SK-N-SH treated with all-trans-retinoic acid at 6 μM for 48 hours (cell line): Measurements from ENCODE around the gene OR2B2.

Experiments used
- ARNTL ChIP-seq: fragments of 450-650 bp; formaldehyde crosslinking; IDR thresholded peaks from 2 replicates; pipeline ENCODE4 v1.5.0; 2020; ENCODE audit warnings: low read depth, mild to moderate bottlenecking, moderate library complexity, borderline replicate concordance
- BACH2 ChIP-seq: fragments of 250-450 bp; sonication (Bioruptor Pico); IDR thresholded peaks from 2 replicates; pipeline ENCODE4 v1.9.0; 2021; ENCODE audit warnings: mild to moderate bottlenecking, borderline replicate concordance
- CSDC2 ChIP-seq: fragments of 250-450 bp; sonication (Bioruptor Pico); IDR thresholded peaks from 2 replicates; pipeline ENCODE4 v1.5.0; 2020; ENCODE audit warnings: mild to moderate bottlenecking, moderate library complexity
- GLIS3 ChIP-seq: fragments of 250-450 bp; sonication (Bioruptor Pico); IDR thresholded peaks from 2 replicates; pipeline ENCODE4 v1.5.0; 2020; ENCODE audit warnings: mild to moderate bottlenecking, moderate library complexity
- PATZ1 ChIP-seq: fragments of 250-450 bp; sonication (Bioruptor Pico); IDR thresholded peaks from 2 replicates; pipeline ENCODE4 v1.8.0; 2020; ENCODE audit warnings: mild to moderate bottlenecking, moderate library complexity, borderline replicate concordance
- PPARA ChIP-seq: fragments of 250-450 bp; sonication (Bioruptor Pico); IDR thresholded peaks from 2 replicates; pipeline ENCODE4 v1.5.0; 2020; ENCODE audit warnings: mild to moderate bottlenecking, borderline replicate concordance
- RARB ChIP-seq: fragments of 250-450 bp; sonication (Bioruptor Pico); IDR thresholded peaks from 2 replicates; pipeline ENCODE4 v1.8.0; 2021; ENCODE audit warnings: mild to moderate bottlenecking, moderate library complexity
- TCF4 ChIP-seq: fragments of 250-450 bp; sonication (Bioruptor Pico); IDR thresholded peaks from 2 replicates; pipeline ENCODE4 v1.8.0; 2021; ENCODE audit warnings: mild to moderate bottlenecking, moderate library complexity, borderline replicate concordance
- ZFP30 ChIP-seq: fragments of 450-650 bp; formaldehyde crosslinking; IDR thresholded peaks from 2 replicates; pipeline ENCODE4 v1.5.0; 2022; ENCODE audit warnings: mild to moderate bottlenecking, moderate library complexity

- TF ChIP-seq RARB (CRISPR knock-in tag) (no peak), PPARA (CRISPR knock-in tag) (no peak), ARNTL (CRISPR knock-in tag) (no peak), CSDC2 (CRISPR knock-in tag) (no peak), BACH2 (CRISPR knock-in tag) (no peak), TCF4 (CRISPR knock-in tag) (no peak), ZFP30 (CRISPR knock-in tag) (no peak), PATZ1 (CRISPR knock-in tag) (no peak), GLIS3 (CRISPR knock-in tag) (no peak)
Measured at GRCh38 chr6:27861861-27862260, 50.3 kb downstream of the OR2B2 start.
